IgD-negative memory B cell (primary cell): ENCODE data around the gene MYO1B. TPM values are rescaled to one million over a fixed set of nuclear protein-coding genes. Genes with fewer than 3 reads are reported as not detected.
A peak's percentile ranks its signal among the peaks of the same experiment; 100 is the strongest.

Source experiments
- H3K27ac Mint-ChIP-seq, 3 donors: one replicate each; pipeline ENCODE4 v1.8.0; 2020 to 2022; ENCODE audit warnings: mild to moderate bottlenecking in 3 of 3, mixed read lengths in 3 of 3, moderate library complexity in 1 of 3
- H3K27me3 Mint-ChIP-seq: one replicate; pipeline ENCODE4 v1.8.0; 2021; ENCODE audit warnings: mixed read lengths
- H3K36me3 Mint-ChIP-seq: one replicate; pipeline ENCODE4 v1.8.0; 2020; ENCODE audit warnings: mild to moderate bottlenecking, mixed read lengths
- H3K4me1 Mint-ChIP-seq, 3 donors: one replicate each; pipeline ENCODE4 v1.8.0; 2020 to 2022; ENCODE audit warnings: mixed read lengths in 3 of 3, mild to moderate bottlenecking in 1 of 3
- H3K4me3 Mint-ChIP-seq, 4 donors: one replicate each; pipeline ENCODE4 v1.8.0; 2020 to 2022; ENCODE audit warnings: mild to moderate bottlenecking in 4 of 4, mixed read lengths in 4 of 4, moderate library complexity in 3 of 4
- H3K9me3 Mint-ChIP-seq, 3 donors: one replicate each; pipeline ENCODE4 v1.8.0; 2020 to 2021; ENCODE audit warnings: mixed read lengths in 3 of 3, mild to moderate bottlenecking in 1 of 3
- polyA plus RNA-seq: library from polyadenylated mRNA; unstranded; fragments of 300-500 nt; fragmentation: Illumina TruSeq; gene quantifications from one replicate; pipeline ENCODE4 v1.2.3, GENCODE V29; 2021

Gene MYO1B
- polyA plus RNA-seq, 1 donor from 2014 or later = 2.0 TPM

DNA sequence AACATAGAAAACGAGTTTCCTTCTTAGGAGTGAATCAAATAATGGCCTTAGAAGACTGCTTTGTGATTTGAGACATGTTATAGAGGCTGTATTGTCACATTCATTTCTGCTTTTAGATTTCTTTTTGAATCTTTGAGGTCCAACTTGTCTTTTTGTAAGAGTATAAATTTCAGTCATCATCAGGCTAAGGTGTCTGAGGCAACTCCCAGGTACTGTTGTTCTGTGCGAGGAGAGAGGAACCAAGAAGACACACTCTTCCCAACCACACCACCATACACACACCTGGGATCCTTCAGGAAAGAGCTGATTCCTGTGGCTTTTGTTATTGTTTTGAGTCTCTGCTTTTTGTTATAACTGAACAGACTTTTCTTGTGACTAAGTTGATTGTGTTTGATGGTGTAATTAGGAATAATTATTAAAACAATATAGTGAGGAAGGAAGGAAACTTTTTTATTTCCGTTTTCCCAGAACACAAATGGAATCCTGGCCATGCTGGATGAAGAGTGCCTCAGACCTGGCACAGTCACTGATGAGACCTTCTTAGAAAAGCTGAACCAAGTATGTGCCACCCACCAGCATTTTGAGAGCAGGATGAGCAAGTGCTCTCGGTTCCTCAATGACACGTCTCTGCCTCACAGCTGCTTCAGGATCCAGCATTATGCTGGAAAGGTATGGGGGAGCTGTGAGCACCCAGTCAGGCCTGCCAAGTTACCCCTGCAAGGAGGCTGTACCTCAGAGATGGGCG lies 140.4 kb downstream of the MYO1B start:
- Mint-ChIP-seq H3K9me3 (no peaks in the 10 kb centered on the region), H3K4me3 (no peak overlapping the region), H3K27me3 (no peaks in the 10 kb centered on the region), H3K27ac (no peak overlapping the region), H3K36me3 (no peaks in the 10 kb centered on the region), H3K4me1 (no peaks in the 10 kb centered on the region)

- H3K27me3 Mint-ChIP-seq = no peaks in the 10 kb centered on the region
- H3K36me3 Mint-ChIP-seq = no peaks in the 10 kb centered on the region
- H3K27ac Mint-ChIP-seq = no peak overlapping the region
- no peaks in the 10 kb centered on the region for H3K4me1 Mint-ChIP-seq
- no peak overlapping the region for H3K4me3 Mint-ChIP-seq
- no peaks in the 10 kb centered on the region for H3K9me3 Mint-ChIP-seq
These were observed 141.8 kb downstream of the MYO1B start for GRCh38 chr2:191386938-191387536.

GRCh38 chr2:191389288-191389687 lies 144.1 kb downstream of the MYO1B start:
- Mint-ChIP-seq H3K4me3 (no peak overlapping the region), H3K27me3 (no peaks in the 10 kb centered on the region), H3K4me1 (no peaks in the 10 kb centered on the region), H3K27ac (no peak overlapping the region), H3K9me3 (no peaks in the 10 kb centered on the region), H3K36me3 (no peaks in the 10 kb centered on the region)

GRCh38 chr2:191391171-191391570 lies 146.0 kb downstream of the MYO1B start:
- H3K27me3 Mint-ChIP-seq = no peaks in the 10 kb centered on the region
- no peaks in the 10 kb centered on the region for H3K4me1 Mint-ChIP-seq
- no peak overlapping the region for H3K27ac Mint-ChIP-seq
- H3K9me3 Mint-ChIP-seq = no peaks in the 10 kb centered on the region
- H3K4me3 Mint-ChIP-seq = no peak overlapping the region
- H3K36me3 Mint-ChIP-seq = no peaks in the 10 kb centered on the region

GRCh38 chr2:191394043-191394442 lies 148.8 kb downstream of the MYO1B start:
- Mint-ChIP-seq H3K4me3 (no peak overlapping the region), H3K9me3 (no peaks in the 10 kb centered on the region), H3K36me3 (no peaks in the 10 kb centered on the region), H3K4me1 (no peaks in the 10 kb centered on the region), H3K27me3 (no peaks in the 10 kb centered on the region), H3K27ac (no peak overlapping the region)

DNA sequence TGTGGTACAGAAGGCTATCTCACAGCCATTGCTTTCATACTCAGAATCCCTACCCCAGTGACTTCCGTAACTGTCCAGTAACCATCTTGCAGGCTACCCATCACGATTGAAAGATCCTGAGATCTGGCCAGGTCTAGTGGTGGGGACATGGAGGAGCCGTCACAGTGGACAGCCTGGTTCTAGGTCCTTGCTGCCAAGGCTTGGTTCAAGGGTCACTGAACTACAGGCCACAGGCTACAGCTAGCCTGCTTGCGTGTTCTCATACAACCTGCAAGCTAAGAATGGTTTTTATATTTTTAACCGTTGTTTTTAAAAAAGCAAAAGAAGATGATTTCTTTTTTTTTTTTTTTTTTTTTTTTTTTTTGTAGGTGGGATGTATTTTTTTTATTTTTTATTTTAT lies 151.6 kb downstream of the MYO1B start:
- Mint-ChIP-seq H3K36me3 (no peaks in the 10 kb centered on the region), H3K27ac (peak overlapping the region in 1 of 3 donors; percentile 46), H3K9me3 (no peaks in the 10 kb centered on the region), H3K4me3 (no peak overlapping the region), H3K27me3 (no peaks in the 10 kb centered on the region), H3K4me1 (no peaks in the 10 kb centered on the region)

GRCh38 chr2:191399601-191400000 lies 154.4 kb downstream of the MYO1B start:
- Mint-ChIP-seq H3K4me1 (no peaks in the 10 kb centered on the region), H3K9me3 (no peaks in the 10 kb centered on the region), H3K4me3 (no peak overlapping the region), H3K27me3 (no peaks in the 10 kb centered on the region), H3K27ac (no peak overlapping the region), H3K36me3 (no peaks in the 10 kb centered on the region)

GRCh38 chr2:191401287-191401686 lies 156.1 kb downstream of the MYO1B start:
- Mint-ChIP-seq H3K4me3 (no peak overlapping the region), H3K27me3 (no peaks in the 10 kb centered on the region), H3K9me3 (no peaks in the 10 kb centered on the region), H3K4me1 (peaks cover 0 to 1% (median 0%) of the 10 kb centered on the region in 3 donors), H3K27ac (no peak overlapping the region), H3K36me3 (no peaks in the 10 kb centered on the region)

- Mint-ChIP-seq H3K27ac (no peak overlapping the region), H3K36me3 (no peaks in the 10 kb centered on the region), H3K9me3 (no peaks in the 10 kb centered on the region), H3K4me3 (no peak overlapping the region), H3K27me3 (no peaks in the 10 kb centered on the region), H3K4me1 (peaks cover 0 to 1% (median 0%) of the 10 kb centered on the region in 3 donors)
These were observed 157.9 kb downstream of the MYO1B start for GRCh38 chr2:191402966-191403565.

DNA sequence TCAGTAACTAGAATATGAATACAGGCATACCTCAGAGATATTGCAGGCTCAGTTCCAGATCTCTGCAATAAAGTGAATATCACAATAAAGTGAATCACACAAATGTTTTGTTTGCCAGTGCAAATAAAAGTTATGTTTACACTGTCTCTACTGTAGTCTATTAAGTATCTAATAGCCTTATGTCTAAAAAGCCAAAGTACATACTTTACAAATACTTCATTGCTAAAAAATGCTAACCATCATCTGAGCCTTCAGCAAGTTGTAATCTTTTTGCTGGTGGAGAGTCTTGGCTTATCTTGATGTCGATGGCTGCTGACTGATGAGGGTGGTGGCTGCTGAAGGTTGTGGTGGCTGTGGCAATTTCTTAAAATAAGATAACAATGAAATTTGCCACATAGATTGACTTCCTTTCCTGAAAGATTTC lies 159.4 kb downstream of the MYO1B start:
- no peak overlapping the region for H3K27ac Mint-ChIP-seq
- no peaks in the 10 kb centered on the region for H3K9me3 Mint-ChIP-seq
- no peaks in the 10 kb centered on the region for H3K27me3 Mint-ChIP-seq
- H3K4me3 Mint-ChIP-seq = no peak overlapping the region
- peaks cover 0 to 1% (median 0%) of the 10 kb centered on the region in 3 donors for H3K4me1 Mint-ChIP-seq
- no peaks in the 10 kb centered on the region for H3K36me3 Mint-ChIP-seq

- no peak overlapping the region for H3K4me3 Mint-ChIP-seq
- H3K27ac Mint-ChIP-seq = no peak overlapping the region
- H3K27me3 Mint-ChIP-seq = no peaks in the 10 kb centered on the region
- peaks cover 1% of the 10 kb centered on the region for H3K36me3 Mint-ChIP-seq
- H3K9me3 Mint-ChIP-seq = no peaks in the 10 kb centered on the region
- H3K4me1 Mint-ChIP-seq = peaks cover 0 to 1% (median 0%) of the 10 kb centered on the region in 3 donors
These were observed 160.3 kb downstream of the MYO1B start for GRCh38 chr2:191405546-191405945.

- Mint-ChIP-seq H3K27me3 (no peaks in the 10 kb centered on the region), H3K36me3 (peaks cover 1% of the 10 kb centered on the region), H3K9me3 (no peaks in the 10 kb centered on the region), H3K4me1 (no peaks in the 10 kb centered on the region), H3K27ac (no peak overlapping the region), H3K4me3 (no peak overlapping the region)
These were observed 165.6 kb downstream of the MYO1B start for GRCh38 chr2:191410646-191411436.

DNA sequence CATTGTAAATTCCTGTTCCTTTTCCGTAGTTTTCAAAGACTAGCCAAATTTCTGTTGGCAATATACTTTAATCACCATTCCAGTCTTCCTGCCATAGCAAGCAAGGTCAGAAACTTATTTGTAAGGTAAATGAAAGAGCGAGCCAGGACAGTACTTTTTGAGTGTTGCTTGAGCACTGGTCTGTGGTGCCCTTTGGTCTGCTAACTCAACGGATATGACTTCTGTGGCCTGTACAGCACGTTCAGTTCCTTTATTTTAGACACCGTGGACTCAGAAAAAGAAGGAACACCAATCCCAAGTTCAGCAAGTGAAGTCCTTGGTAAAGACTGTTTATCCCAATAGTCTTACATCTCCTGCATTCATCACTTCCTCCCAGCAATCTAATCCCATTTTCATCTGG lies 166.3 kb downstream of the MYO1B start:
- Mint-ChIP-seq H3K4me3 (no peak overlapping the region), H3K9me3 (peaks cover 0 to 3% (median 0%) of the 10 kb centered on the region in 3 donors), H3K4me1 (no peaks in the 10 kb centered on the region)

DNA sequence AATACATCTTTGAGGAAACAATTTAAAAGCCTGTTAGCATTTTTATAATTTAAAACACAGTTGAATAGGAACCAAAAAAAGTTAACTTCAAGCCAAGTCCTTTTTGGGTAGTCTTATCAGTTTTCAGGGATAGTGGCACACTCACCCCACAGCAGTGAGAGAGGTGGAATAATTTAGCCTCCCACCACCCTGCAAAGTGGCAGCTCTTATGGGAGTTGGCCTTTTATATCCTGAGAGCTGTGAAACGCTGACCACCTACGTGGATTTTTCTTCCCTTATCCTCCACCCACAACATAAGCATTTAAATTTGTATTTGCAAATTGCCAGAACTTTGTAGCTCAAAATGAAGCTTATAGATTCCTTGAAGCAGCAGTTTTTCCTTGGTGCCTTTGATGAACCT lies 167.1 kb downstream of the MYO1B start:
- H3K4me3 Mint-ChIP-seq = no peak overlapping the region
- H3K9me3 Mint-ChIP-seq = peaks cover 0 to 3% (median 0%) of the 10 kb centered on the region in 3 donors
- H3K36me3 Mint-ChIP-seq = peaks cover 3% of the 10 kb centered on the region
- no peaks in the 10 kb centered on the region for H3K27me3 Mint-ChIP-seq
- H3K4me1 Mint-ChIP-seq = no peaks in the 10 kb centered on the region
- no peak overlapping the region for H3K27ac Mint-ChIP-seq

More for the DNA sequence above, 166.3 kb downstream of the MYO1B start:
- no peak overlapping the region for H3K27ac Mint-ChIP-seq
- peaks cover 1% of the 10 kb centered on the region for H3K36me3 Mint-ChIP-seq
- H3K27me3 Mint-ChIP-seq = no peaks in the 10 kb centered on the region

GRCh38 chr2:191415101-191415500 lies 169.9 kb downstream of the MYO1B start:
- Mint-ChIP-seq H3K36me3 (peaks cover 3% of the 10 kb centered on the region), H3K4me3 (no peak overlapping the region), H3K9me3 (peaks cover 0 to 3% (median 0%) of the 10 kb centered on the region in 3 donors), H3K27ac (peak overlapping the region in 1 of 3 donors; percentile 31), H3K4me1 (no peaks in the 10 kb centered on the region), H3K27me3 (no peaks in the 10 kb centered on the region)
